ENCODE data around the gene ADRA1B.

The ADRA1B gene

DNA sequence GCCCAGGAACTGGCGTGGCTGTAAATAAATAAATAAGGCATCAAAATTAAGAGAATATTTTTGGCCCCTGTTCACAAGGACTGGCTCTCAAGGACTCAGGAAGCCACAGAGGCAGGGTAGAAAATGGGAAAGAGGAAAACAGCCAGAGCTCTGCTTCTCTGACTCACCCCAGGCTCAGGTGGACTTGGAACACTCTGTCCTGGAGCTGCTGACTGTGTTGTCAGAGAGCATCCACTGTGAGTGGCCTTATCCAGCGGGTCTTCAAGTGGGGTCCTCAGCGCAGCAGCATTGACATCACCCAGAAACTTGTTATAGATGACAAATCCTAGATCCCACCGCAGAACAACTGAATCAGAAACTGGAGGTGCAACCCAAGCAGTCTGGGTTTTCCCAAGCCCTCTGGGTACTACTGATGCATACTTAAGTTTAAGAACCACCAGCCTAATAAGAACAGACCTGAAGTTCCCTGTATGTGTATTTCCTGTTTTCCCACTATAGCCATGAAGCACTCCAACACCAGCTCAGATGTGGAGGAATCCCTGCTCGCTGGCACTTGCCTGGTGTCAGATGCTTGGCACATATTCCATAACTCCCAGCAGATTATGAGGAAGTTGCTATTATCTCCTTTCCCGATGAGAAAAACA is 20.5 kb downstream of the ADRA1B start:
- H3K4me3 ChIP-seq (ENCODE audit: low read depth, low read length): no peak overlapping the region
- TF ChIP-seq, protein P1, sequence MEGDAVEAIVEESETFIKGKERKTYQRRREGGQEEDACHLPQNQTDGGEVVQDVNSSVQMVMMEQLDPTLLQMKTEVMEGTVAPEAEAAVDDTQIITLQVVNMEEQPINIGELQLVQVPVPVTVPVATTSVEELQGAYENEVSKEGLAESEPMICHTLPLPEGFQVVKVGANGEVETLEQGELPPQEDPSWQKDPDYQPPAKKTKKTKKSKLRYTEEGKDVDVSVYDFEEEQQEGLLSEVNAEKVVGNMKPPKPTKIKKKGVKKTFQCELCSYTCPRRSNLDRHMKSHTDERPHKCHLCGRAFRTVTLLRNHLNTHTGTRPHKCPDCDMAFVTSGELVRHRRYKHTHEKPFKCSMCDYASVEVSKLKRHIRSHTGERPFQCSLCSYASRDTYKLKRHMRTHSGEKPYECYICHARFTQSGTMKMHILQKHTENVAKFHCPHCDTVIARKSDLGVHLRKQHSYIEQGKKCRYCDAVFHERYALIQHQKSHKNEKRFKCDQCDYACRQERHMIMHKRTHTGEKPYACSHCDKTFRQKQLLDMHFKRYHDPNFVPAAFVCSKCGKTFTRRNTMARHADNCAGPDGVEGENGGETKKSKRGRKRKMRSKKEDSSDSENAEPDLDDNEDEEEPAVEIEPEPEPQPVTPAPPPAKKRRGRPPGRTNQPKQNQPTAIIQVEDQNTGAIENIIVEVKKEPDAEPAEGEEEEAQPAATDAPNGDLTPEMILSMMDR (IDR thresholded peaks at IDR 0.05; ENCODE audit: low read depth, low read length, missing control alignments): no peak
- DNase-seq (ENCODE audit: low read depth): no peak

DNA sequence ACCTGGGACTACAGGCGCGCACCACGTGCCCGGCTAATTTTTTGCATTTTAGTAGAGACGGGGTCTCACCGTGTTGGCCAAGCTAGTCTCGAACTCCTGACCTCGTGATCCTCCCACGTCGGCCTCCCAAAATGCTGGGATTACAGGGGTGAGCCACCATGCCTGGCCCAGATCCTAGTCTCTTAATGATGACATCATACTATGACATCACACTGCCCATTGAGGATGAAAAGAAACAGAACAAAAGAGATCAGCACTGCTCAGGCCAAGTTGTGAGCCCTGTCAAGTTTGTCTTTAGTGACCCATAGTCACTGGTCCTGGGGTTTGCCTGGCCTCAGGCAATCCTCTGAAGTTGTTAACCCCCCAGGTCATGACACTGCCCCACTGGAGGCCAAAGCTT is 21.3 kb downstream of the ADRA1B start:
- DNase-seq (ENCODE audit: low read depth): no peak
- TF ChIP-seq, protein P1 (IDR thresholded peaks at IDR 0.05; ENCODE audit: low read depth, low read length, missing control alignments): no peak
- no peak overlapping the region for H3K4me3 ChIP-seq (ENCODE audit: low read depth, low read length)

DNA sequence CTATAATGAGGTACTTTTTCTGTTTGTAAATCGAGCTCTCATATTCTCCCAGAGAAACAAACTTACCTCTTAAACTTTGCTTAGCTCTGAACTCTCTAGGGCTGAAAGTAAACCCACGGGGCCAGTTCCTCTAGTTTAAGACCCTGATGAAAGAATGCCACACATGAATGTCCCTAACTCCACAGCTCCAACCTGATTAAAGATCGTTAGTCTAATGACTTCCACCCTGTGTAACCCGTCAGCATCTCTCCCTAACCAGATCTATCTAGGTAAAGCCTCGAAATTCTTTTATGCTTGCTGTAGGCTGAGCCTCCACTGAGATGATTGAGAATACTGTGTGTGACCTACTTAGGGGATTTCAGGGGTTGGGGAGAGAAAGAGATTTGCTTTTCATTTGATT is 27.0 kb downstream of the ADRA1B start:
- no peak for DNase-seq (ENCODE audit: low read depth)
- TF ChIP-seq, protein P1 (IDR thresholded peaks at IDR 0.05; ENCODE audit: low read depth, low read length, missing control alignments): no peak
- no peak overlapping the region for H3K4me3 ChIP-seq (ENCODE audit: low read depth, low read length)

DNA sequence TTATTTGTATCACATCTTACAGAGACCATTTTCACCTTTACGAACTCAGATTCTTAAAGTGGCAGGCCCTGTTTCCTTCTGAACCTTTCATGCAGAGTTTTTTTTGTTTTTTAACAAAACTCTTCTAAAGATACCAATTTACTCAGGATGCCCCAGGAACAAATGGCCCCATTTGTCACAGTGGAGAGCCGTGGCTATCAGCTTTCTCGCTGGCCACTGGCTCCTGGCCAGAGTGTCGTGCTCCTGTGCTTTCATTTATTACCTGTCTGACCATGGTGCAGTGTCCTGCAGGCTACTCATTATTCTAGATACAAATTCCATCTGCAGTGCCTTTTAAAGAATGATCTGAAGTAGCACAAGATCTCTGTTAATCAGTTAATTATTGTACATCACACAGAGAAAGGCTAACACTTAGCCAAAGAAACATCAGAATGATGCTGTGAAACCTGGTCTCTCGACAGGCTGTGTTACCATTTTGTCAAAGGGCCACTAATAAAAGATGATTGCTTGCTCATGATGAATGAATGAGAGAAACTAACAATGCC is 27.8 kb downstream of the ADRA1B start:
- TF ChIP-seq, protein P1 (IDR thresholded peaks at IDR 0.05; ENCODE audit: low read depth, low read length, missing control alignments): no peak
- no peak for DNase-seq (ENCODE audit: low read depth)
- no peak overlapping the region for H3K4me3 ChIP-seq (ENCODE audit: low read depth, low read length)

DNA sequence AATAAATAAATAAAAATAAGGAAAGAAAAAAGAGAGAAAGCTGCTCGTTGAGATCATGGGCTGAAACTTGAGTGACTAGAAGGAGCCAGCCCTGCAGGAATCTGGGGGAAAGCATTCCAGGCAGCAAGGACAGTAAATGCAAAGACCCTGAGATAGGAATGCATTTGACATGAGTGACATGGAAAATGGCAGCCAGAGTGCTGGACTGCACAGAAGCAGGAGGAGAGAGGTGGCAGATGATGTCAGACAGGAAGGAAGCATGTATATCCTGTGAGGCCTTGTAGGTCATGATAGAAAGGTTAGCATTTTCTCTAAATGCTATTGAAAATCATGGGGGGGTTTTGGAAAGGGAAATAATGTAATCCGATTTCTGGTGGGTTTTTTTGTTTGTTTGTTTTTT is 29.1 kb downstream of the ADRA1B start:
- no peak overlapping the region for H3K4me3 ChIP-seq (ENCODE audit: low read depth, low read length)
- DNase-seq (ENCODE audit: low read depth): no peak
- TF ChIP-seq, protein P1 (IDR thresholded peaks at IDR 0.05; ENCODE audit: low read depth, low read length, missing control alignments): no peak

DNA sequence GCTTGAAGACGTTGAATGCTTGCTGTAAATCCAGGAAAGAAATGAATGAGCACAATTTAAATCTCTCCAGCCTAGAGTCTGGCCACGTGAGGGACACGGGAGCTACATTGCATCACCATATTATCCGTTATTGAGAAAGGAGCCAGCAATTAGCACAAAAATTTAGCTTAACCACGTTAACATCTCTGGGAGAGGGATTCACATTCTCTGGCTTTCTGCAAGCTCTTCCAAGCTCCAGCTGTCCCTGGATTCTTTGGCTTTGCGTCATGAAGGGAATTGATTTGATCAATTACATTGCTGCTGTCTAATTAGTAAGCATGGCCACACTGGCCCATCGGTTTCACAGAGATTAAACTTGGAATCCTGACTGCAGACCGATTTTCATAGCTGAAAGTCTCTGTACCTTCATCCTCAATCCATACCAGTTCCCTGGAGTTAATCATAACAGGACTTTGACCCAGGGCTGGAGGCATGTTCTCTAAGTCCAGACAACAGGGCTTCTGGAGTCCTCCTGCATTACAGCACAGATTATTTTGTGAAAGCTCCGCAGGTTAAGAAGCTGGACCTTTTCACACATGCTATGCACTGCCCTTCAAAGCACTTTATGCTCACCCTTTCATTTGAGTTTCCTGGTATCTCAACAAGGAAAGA is 31.6 kb downstream of the ADRA1B start:
- TF ChIP-seq, protein P1 (IDR thresholded peaks at IDR 0.05; ENCODE audit: low read depth, low read length, missing control alignments): no peak
- DNase-seq (ENCODE audit: low read depth): no peak
- H3K4me3 ChIP-seq (ENCODE audit: low read depth, low read length): no peak overlapping the region

All from GM12864 (cell line).